Activated naive CD8-positive, alpha-beta T cell treated with anti-CD3 and anti-CD28 coated beads for 36 hours (primary cell): ENCODE measurements around the gene MLANA. TPM values are rescaled to one million over a fixed set of nuclear protein-coding genes. Genes with fewer than 3 reads are reported as not detected.
A peak's percentile ranks its signal among the peaks of the same experiment; 100 is the strongest.

Experiments
- DNase-seq: peaks from one replicate; pipeline ENCODE4 v3.0.0; 2021
- H3K27ac Mint-ChIP-seq: one replicate; pipeline ENCODE4 v1.8.0; 2022; ENCODE audit warnings: mild to moderate bottlenecking, moderate library complexity, mixed read lengths
- H3K27me3 Mint-ChIP-seq: one replicate; pipeline ENCODE4 v1.8.0; 2022; ENCODE audit warnings: mild to moderate bottlenecking, mixed read lengths
- H3K36me3 Mint-ChIP-seq: one replicate; pipeline ENCODE4 v1.8.0; 2021; ENCODE audit warnings: mild to moderate bottlenecking, mixed read lengths
- H3K4me1 Mint-ChIP-seq: one replicate; pipeline ENCODE4 v1.8.0; 2021; ENCODE audit warnings: mixed read lengths
- H3K4me3 Mint-ChIP-seq: one replicate; pipeline ENCODE4 v1.8.0; 2022; ENCODE audit warnings: mild to moderate bottlenecking, moderate library complexity, mixed read lengths
- H3K9me3 Mint-ChIP-seq: one replicate; pipeline ENCODE4 v1.8.0; 2022; ENCODE audit warnings: mixed read lengths
- total RNA-seq, 2 experiments: library from RNA; stranded (reverse); gene quantifications; one replicate each; pipeline ENCODE4 v1.2.3, GENCODE V29; 2021

The MLANA gene
- total RNA-seq, 2 experiments from 2014 or later = not detected

- Mint-ChIP-seq H3K4me3 (no peak overlapping the region), H3K4me1 (peaks cover 5% of the 10 kb centered on the region), H3K27me3 (no peaks in the 10 kb centered on the region), H3K36me3 (peaks cover 2% of the 10 kb centered on the region), H3K27ac (no peak overlapping the region), H3K9me3 (no peaks in the 10 kb centered on the region)
- DNase-seq = no peak
Observed at GRCh38 chr9:5858833-5859232, 31.9 kb upstream of the MLANA start.

DNA sequence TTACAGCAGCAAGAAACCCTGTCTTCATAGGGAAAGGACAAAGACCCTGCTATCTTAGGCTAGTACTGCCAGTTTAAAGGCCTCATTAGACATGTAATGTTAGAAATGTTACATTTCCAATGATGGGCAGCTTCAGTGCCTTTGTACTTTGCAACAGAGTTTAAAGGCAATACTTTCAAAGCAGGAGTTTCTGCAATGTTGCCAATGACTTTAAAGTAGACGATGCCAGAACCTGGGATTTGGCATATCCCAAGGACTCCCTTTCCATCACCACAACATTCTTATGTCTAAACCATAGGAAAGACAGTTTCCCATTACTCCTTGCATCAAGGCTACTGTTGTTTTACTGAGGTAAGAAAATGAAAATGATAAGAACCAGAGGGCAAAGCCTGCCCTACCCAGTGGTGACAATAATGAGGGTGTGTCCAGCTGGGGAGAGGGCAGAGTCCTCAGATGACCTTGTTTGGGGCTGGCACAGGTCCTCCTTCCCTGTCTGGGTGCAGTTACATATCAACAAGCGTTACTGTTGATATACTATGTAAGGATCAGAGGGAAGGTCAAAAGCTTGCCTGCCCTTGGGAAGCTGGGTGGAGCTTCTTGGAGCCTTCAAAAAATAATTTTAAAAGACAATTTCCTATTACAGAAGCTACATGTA, 27.5 kb upstream of the MLANA start:
- Mint-ChIP-seq H3K4me1 (no peaks in the 10 kb centered on the region), H3K9me3 (no peaks in the 10 kb centered on the region), H3K27ac (no peak overlapping the region), H3K27me3 (no peaks in the 10 kb centered on the region), H3K36me3 (no peaks in the 10 kb centered on the region), H3K4me3 (no peak overlapping the region)
- DNase-seq = no peak

GRCh38 chr9:5864446-5864845, 26.2 kb upstream of the MLANA start:
- DNase-seq = no peak
- H3K4me3 Mint-ChIP-seq = no peak overlapping the region
- H3K9me3 Mint-ChIP-seq = no peaks in the 10 kb centered on the region
- H3K36me3 Mint-ChIP-seq = no peaks in the 10 kb centered on the region
- H3K27me3 Mint-ChIP-seq = no peaks in the 10 kb centered on the region
- H3K27ac Mint-ChIP-seq = no peak overlapping the region
- H3K4me1 Mint-ChIP-seq = peaks cover 3% of the 10 kb centered on the region

DNA sequence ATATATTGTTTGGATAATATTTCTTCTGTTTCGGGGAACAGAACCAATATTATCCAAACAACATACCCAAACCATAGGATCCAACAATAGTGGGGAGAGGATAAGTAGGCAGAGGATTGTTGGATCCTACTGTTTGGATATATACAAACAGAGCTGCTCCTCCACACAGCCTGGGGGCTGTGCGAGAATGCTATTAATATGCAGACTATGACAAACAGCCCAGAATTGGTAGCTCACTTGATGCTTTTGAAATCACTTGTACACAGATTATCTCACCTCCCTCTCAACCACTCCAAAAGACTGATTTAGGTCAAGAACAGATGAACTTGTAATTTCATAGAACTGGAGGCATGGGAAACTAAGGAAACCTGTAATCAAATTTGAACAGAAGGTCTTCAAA, 24.4 kb upstream of the MLANA start:
- Mint-ChIP-seq H3K4me3 (no peak overlapping the region), H3K4me1 (peaks cover 10% of the 10 kb centered on the region), H3K9me3 (no peaks in the 10 kb centered on the region), H3K27me3 (no peaks in the 10 kb centered on the region), H3K36me3 (no peaks in the 10 kb centered on the region), H3K27ac (no peak overlapping the region)
- no peak for DNase-seq

DNA sequence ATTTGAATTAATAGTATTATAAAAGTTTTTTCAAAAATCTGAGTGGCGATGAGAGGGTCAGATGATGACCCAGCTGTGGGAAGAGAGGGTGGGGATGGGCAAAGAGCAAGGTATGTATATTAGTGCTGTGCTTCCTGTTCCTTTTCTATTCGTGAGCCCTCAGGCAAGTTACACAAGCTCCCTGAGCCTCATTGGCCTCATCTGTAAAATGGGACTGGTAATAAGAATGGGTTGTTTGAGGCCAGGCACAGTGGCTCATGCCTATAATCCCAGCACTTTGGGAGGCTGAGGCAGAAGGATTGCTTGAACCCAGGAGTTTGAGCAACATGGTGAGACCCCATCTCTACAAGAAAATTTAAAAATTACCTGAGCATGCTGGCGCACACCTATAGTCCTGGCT, 24.0 kb upstream of the MLANA start:
- no peak overlapping the region for H3K4me3 Mint-ChIP-seq
- no peak overlapping the region for H3K27ac Mint-ChIP-seq
- H3K27me3 Mint-ChIP-seq = no peaks in the 10 kb centered on the region
- H3K9me3 Mint-ChIP-seq = no peaks in the 10 kb centered on the region
- H3K4me1 Mint-ChIP-seq = peaks cover 10% of the 10 kb centered on the region
- no peak for DNase-seq
- no peaks in the 10 kb centered on the region for H3K36me3 Mint-ChIP-seq

GRCh38 chr9:5868235-5868634, 22.5 kb upstream of the MLANA start:
- no peak for DNase-seq
- Mint-ChIP-seq H3K4me1 (peaks cover 10% of the 10 kb centered on the region), H3K27me3 (no peaks in the 10 kb centered on the region), H3K36me3 (no peaks in the 10 kb centered on the region), H3K9me3 (no peaks in the 10 kb centered on the region), H3K27ac (no peak overlapping the region), H3K4me3 (no peak overlapping the region)

DNA sequence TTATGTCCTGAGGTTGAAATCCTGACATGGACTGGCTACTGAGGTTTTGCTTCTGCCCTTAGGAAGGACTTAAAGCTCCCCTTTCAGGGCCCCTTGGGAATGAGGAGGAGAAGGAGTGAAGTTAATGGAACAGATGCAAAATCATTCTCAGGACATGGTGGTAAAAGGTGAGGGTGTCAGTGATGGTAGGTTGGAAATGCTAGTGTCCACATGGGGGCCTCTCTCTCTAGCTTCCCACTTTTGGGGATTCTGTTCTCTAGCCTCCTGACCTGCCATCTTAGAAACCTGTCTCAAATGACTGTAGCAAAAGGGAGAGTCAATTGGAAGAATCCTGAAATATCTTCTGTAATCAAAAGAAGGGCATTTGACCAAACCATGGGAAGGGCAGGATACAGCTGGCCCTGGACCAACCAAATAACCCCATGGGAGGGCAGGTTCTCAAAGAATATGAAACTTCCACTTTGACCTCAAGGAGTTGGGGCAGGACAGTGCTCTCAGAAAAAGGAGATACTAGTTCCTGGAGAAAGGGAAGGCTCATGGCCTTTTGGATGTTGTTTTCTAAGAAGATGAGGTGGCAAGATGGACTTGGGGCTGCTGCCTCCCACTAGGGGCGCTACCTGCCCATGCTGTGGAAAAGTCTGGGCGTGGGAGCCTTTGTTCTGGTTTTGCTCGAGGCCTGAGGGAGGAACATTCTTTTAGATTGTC, 21.2 kb upstream of the MLANA start:
- H3K27me3 Mint-ChIP-seq = no peaks in the 10 kb centered on the region
- peaks cover 17% of the 10 kb centered on the region for H3K4me1 Mint-ChIP-seq
- no peaks in the 10 kb centered on the region for H3K36me3 Mint-ChIP-seq
- DNase-seq = peak; percentile 21
- H3K4me3 Mint-ChIP-seq = no peak overlapping the region
- H3K27ac Mint-ChIP-seq = no peak overlapping the region
- no peaks in the 10 kb centered on the region for H3K9me3 Mint-ChIP-seq

GRCh38 chr9:5870020-5870339, 20.7 kb upstream of the MLANA start:
- Mint-ChIP-seq H3K27me3 (no peaks in the 10 kb centered on the region), H3K27ac (no peak overlapping the region), H3K4me1 (peaks cover 17% of the 10 kb centered on the region), H3K9me3 (no peaks in the 10 kb centered on the region), H3K4me3 (no peak overlapping the region), H3K36me3 (no peaks in the 10 kb centered on the region)
- DNase-seq = no peak

- Mint-ChIP-seq H3K4me3 (no peak overlapping the region), H3K27me3 (no peaks in the 10 kb centered on the region), H3K36me3 (no peaks in the 10 kb centered on the region), H3K27ac (no peak overlapping the region), H3K9me3 (no peaks in the 10 kb centered on the region), H3K4me1 (peaks cover 17% of the 10 kb centered on the region)
- no peak for DNase-seq
Observed at GRCh38 chr9:5870691-5871090, 20.0 kb upstream of the MLANA start.

DNA sequence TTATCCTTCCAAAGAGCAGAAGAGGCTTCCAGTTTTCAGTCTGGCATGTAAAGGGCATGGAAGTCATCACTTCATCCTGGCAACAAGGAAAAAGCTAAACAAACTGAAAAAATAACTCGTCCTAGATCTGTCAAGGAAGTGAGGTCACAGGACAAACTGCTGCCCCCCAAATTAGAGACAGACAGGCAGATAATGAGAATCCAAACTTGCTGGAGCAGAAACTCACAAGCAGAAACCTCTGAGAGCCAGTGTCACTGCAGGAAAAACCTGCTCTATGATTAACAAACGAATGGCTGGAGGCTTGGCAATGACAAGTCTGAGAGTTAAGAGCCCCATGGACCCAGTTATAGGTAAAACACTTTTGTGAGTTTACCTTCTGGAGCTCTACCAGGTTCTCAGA, 18.9 kb upstream of the MLANA start:
- DNase-seq = no peak
- Mint-ChIP-seq H3K9me3 (no peaks in the 10 kb centered on the region), H3K4me1 (peaks cover 17% of the 10 kb centered on the region), H3K27ac (no peak overlapping the region), H3K27me3 (no peaks in the 10 kb centered on the region), H3K36me3 (no peaks in the 10 kb centered on the region), H3K4me3 (no peak overlapping the region)

GRCh38 chr9:5872511-5872910, 18.2 kb upstream of the MLANA start:
- no peaks in the 10 kb centered on the region for H3K36me3 Mint-ChIP-seq
- H3K4me1 Mint-ChIP-seq = peaks cover 17% of the 10 kb centered on the region
- H3K4me3 Mint-ChIP-seq = no peak overlapping the region
- no peak for DNase-seq
- H3K9me3 Mint-ChIP-seq = no peaks in the 10 kb centered on the region
- no peak overlapping the region for H3K27ac Mint-ChIP-seq
- no peaks in the 10 kb centered on the region for H3K27me3 Mint-ChIP-seq

DNA sequence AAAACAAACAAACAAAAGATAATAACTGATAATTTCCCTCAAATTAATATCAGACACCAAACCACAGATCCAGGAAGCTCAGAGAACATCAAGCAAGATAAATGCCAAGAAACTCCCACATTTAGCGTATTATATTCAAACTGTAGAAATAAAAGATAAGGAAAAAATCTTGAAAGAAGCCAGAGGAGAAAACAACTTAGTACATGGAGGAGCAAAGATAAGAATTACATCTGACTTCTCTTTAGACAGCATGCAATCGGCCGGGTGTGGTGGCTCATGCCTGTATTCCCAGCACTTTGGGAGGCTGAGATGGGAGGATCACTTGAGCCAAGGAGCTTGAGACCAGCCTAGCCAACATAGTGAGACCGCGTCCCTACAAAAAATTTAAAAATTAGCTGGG, 17.2 kb upstream of the MLANA start:
- no peak overlapping the region for H3K4me3 Mint-ChIP-seq
- H3K27me3 Mint-ChIP-seq = no peaks in the 10 kb centered on the region
- peaks cover 17% of the 10 kb centered on the region for H3K4me1 Mint-ChIP-seq
- H3K9me3 Mint-ChIP-seq = no peaks in the 10 kb centered on the region
- no peaks in the 10 kb centered on the region for H3K36me3 Mint-ChIP-seq
- DNase-seq = no peak
- H3K27ac Mint-ChIP-seq = no peak overlapping the region

DNA sequence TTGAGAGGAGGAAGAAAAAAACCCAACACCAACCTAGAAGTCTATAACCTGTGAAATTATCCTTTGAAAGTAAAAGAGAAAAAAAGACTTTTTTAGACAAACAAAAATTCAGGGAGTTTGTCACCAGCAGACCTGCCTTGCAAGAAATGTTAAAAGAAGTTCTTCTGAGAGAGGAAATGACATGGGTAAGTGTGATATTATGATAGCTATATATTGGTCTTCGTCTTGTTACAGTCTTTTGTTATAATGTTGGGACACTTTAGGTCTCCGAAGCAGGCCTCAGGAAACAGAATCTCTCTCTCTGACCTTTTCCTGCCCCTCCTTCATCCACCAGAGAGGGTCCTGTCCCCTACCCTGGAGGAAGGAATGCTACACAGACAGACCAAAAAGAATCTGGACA, 16.6 kb upstream of the MLANA start:
- H3K9me3 Mint-ChIP-seq = no peaks in the 10 kb centered on the region
- peaks cover 17% of the 10 kb centered on the region for H3K4me1 Mint-ChIP-seq
- no peak overlapping the region for H3K4me3 Mint-ChIP-seq
- no peak overlapping the region for H3K27ac Mint-ChIP-seq
- H3K36me3 Mint-ChIP-seq = no peaks in the 10 kb centered on the region
- no peak for DNase-seq
- no peaks in the 10 kb centered on the region for H3K27me3 Mint-ChIP-seq

DNA sequence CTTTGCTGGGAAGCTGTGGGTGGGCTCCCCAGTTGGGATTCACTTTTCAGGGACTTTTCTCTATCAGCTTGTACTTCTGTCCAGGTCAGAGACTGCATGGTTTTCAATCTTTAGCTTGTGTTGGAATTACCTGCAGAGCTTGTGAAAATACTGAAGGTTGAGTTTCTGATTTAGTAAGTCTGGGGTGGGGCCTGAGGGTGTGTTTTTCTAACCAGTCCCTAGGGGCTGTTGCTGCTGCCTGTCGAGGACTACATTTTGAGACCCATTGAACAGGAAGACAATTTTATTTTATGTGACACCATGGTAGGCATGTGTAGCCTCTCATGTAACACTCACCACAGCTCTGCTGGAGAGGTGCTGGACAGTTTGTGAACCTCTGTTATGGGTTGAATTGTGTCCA, 14.7 kb upstream of the MLANA start:
- Mint-ChIP-seq H3K27ac (no peak overlapping the region), H3K36me3 (no peaks in the 10 kb centered on the region), H3K4me1 (peaks cover 7% of the 10 kb centered on the region), H3K9me3 (no peaks in the 10 kb centered on the region), H3K4me3 (no peak overlapping the region), H3K27me3 (no peaks in the 10 kb centered on the region)
- no peak for DNase-seq

DNA sequence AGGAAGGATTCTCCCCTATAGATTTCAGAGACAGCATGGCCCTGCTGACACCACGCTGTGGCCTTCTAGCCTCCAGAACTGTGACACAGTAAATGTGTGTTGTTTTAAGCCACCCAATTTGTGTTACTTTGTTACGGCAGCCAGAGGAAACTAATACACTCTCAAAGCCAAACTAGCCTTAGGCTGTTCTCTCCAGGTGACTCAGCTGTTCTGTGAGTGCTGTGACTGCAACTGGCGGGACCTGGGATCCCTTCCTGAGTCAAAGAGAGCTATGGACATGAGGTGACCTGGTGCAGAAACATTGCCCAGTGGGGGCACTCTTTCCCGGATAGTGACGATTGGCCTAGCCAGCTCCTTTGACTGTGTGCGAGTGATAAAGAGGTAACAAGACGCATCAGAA, 14.0 kb upstream of the MLANA start:
- no peak for DNase-seq
- Mint-ChIP-seq H3K27ac (no peak overlapping the region), H3K27me3 (no peaks in the 10 kb centered on the region), H3K36me3 (no peaks in the 10 kb centered on the region), H3K4me1 (peaks cover 7% of the 10 kb centered on the region), H3K4me3 (no peak overlapping the region), H3K9me3 (no peaks in the 10 kb centered on the region)

DNA sequence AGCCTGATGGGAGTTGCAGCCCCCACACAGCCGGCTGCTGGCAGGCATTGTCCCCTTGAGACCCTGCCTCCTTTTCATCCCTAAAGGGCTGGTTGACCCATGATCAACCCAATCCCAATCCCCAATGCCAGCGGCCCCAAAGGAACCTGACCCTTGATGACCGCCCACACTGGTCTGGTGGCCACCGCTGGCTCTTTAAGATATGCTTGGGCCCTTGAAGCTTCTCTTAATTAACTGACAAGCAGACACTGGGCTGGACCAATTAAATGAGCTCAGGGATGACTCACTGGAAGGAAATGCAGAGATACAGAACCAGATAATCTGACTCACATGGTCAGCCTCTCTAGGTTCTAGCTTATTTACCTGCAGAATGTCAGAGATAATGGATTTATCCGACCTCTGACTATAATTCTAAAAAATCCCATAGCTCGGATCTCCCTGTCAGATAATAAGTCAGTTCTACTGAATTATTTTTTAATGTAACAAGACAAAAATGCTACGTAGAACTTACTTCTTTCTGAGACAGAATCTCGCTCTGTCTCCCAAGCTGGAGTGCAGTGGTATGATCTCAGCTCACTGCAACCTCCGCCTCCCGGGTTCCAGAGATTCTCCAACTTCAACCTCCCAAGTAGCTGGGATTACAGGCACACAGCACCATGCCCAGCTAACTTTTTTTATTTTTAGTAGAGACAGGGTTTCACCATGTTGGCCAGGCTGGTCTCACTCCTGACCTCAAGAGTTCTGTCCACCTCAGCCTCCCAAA, 11.1 kb upstream of the MLANA start:
- no peak for DNase-seq
- H3K27ac Mint-ChIP-seq = no peak overlapping the region
- no peaks in the 10 kb centered on the region for H3K36me3 Mint-ChIP-seq
- no peaks in the 10 kb centered on the region for H3K27me3 Mint-ChIP-seq
- no peaks in the 10 kb centered on the region for H3K9me3 Mint-ChIP-seq
- no peak overlapping the region for H3K4me3 Mint-ChIP-seq
- no peaks in the 10 kb centered on the region for H3K4me1 Mint-ChIP-seq
